NCI-H2227 (cell line): ENCODE measurements around the gene NDUFC2.
"Not testable (repeated sequence)": the region's sequence is repeated elsewhere in the genome, so short reads cannot be mapped to it uniquely, and the experiment has no call there.

ENCODE experiments used
- DNase-seq: peaks from one replicate; lab custom pipeline; 2025; ENCODE audit not compliant: unreplicated experiment; lab: John Stamatoyannopoulos, UW

Gene NDUFC2

GRCh38 chr11:78080084-78080817 is 589 bp upstream of the NDUFC2 start:
- no peak for DNase-seq

DNA sequence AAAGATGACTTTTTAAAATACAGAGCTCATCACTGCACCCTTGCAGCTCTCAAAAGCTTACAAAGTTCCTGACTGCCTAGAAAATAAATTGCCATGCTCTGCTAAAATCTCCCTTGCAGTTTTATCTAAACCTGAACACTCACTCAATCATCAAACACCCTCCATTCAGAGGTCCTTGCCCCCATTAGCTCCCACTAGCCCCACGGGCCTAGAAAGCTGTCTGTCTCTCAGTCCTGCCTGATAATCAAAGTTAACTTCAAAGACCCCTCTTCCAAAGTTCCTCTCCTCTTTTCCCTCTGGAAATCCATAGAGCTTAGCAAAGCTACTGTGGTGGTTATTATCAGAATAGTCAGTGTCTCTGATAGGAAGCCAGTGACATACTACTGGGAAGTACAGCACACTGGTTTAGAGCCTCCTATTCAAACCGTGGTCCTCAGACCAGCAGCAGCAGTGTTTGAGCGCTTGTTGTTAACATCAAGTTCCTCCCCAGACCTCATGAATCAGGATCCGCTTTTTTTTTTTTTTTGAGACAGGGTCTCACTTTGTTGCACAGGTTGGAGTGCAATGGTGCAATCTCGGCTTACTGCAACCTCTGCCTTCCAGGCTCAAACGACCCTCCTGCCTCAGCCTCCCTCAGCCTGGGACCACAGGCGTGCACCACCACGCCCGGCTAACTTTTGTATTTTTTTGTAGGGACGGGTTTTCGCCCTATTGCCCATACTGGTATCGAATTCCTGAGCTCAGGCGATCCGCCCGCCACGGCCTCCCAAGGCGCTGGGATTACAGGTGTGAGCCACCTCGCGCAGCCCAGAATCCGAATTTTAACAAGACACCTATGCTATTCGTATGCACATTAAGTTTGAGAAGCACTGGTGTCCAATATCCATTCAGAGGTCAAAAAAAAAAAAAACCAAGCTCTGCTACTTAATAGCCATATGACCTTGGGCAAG is 1.2 kb downstream of the NDUFC2 start:
- no peak for DNase-seq

- DNase-seq = not testable (repeated sequence)
Measured at GRCh38 chr11:78077592-78077991, 2.1 kb downstream of the NDUFC2 start.

DNA sequence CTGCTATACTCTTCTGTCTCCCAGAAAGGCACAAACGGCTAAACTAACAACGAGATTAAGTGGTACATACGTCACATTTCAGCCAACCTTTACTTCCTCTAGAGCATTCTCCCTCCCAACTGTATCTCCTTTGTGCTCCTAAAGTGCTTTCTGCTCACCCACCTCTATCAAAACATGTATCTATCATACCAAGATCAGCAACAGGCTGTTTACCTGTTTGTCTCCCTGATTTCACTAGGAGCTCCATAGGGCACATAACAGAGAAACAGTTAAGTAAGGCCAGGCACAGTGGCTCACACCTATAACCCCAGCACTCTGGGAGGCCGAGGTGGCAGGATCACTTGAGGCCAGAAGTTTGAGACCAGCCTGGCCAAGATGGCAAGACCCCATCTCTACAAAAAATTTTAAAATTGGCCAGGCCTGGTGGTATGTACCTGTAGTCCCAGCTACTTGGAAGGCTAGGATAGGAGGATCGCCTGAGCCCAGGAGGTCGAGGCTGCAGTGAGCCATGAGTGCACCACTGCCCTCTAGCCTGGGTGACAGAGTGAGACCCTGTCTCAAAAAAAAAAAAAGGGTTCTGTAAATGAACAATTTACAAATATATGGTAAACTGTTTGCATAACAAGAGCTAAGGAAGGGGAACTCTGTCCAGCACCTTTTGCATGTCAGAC is 2.8 kb downstream of the NDUFC2 start:
- DNase-seq = no peak

GRCh38 chr11:78074756-78075155 is 4.9 kb downstream of the NDUFC2 start:
- peak; percentile 73 for DNase-seq

DNA sequence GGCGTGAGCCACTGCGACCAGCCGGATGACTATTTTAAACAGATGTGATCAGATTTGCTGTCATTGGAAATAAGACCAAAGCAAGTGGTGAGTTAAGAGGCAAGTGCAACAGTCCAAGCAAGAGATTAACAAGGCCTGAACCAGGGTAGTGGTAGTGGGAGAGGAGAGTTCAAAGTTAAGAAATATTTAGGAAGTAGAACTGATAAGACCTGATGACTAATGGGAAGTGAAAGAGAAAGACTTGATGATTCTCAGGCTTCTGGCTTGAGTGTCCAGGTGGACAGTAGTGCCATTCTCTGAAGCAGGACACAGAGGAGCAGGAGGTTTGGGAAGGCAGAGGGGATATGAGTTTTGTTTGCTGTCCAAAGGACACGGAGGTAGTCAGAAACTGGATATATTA is 7.2 kb downstream of the NDUFC2 start:
- DNase-seq = no peak

DNA sequence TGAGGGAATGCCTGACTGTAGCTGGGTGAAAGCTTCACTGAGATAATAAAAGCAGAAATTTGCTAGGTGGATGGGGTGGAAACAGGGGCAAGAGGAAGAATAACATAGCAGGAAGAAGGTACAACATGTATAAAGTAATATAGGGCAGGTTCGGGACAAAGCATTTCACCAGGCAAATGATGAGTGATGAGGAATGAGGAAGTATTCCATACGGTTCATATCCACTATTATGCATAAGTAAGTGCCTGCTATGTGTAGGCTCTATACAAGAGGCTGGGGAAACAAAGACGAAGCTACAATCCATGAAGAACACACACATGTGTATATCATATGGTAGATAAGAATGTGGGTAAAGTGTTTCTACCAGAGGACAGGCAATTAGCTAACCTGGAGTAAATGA is 7.9 kb downstream of the NDUFC2 start:
- no peak for DNase-seq

DNA sequence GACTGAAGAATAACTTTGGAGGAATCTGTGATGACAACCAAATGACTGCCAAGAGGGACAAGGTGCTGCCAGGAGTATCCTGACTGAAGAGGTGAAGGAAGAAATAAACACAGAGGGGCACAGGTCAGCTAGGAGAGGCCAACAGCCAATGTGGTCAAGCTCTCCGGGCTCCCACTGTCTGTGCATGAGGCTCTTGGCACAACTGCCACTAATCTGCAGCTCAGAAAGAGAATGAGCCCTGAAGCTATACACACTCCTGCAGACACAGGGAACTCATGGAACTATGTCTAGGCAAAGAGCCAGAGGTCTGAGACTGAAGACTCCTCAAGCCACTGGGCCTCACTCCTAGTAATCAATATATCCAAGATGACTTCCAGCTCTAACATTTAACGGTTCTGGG is 9.0 kb downstream of the NDUFC2 start:
- DNase-seq = no peak

- peak; percentile 43 for DNase-seq
Measured at GRCh38 chr11:78069465-78069864, 10.2 kb downstream of the NDUFC2 start.

DNA sequence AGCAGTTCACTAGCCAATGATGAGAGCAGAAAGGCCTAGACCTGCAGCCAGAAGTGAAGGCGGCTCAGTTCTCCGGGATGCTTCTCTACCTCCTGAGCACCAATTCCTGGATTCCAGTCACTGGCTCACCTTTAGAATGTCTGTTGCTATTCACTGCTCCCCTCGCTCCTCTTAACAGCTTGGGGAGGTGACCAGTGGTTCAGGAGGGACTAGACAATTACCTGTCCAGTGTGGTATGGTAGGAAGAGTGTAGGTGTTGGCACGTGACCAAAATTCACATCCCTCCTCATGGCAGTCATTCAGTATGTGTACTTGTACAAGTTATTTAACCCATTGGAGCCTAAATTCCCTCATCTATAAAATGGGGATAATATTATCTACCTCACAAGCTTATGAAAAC is 12.0 kb downstream of the NDUFC2 start:
- no peak for DNase-seq

DNA sequence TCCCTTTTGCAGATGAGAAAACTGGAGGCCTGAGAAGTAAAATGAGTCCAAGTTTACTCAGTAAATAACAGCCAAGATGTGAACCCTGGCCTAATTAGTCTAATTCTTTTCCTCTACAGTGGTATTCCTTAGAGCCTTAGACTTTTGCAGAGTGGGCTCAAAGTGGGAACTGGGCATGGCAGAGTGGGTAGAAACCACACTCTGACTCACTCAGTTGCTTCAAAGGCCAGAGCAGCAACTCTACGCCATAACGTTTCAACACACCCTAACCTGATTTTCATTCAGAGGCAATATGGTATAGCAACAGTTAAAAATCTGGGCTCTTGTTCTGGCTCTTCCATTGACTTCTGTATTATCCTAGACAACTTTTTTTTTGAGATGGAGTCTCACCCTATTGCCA is 13.2 kb downstream of the NDUFC2 start:
- no peak for DNase-seq

GRCh38 chr11:78065203-78065602 is 14.5 kb downstream of the NDUFC2 start:
- no peak for DNase-seq

GRCh38 chr11:78063440-78064181 is 16.1 kb downstream of the NDUFC2 start, which contains the start of gene THRSP:
THRSP (plus strand) TSS chr11:78063861; CDS start chr11:78063882, 21 bp downstream.
- no peak for DNase-seq

GRCh38 chr11:78062671-78063070 is 17.0 kb downstream of the NDUFC2 start:
- no peak for DNase-seq

DNA sequence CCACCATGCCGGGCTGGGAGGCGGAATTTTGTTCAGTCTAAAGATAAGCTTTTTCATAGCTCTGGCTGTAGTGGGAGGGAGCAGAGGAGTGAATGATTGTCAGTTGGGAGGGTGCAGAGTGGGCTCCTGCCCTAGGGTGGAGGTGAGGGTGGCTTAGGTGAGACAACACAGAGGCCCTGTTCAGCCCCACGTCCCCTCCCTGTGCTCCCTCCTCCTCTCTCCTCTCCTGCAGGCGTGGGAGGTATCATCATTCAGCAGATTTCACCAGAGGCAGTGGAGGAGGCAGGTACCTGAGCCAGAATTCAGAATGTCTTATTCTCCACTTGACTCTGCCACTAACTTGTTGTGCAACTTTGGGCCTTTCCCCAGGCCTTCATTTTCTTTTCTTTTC is 17.7 kb downstream of the NDUFC2 start:
- no peak for DNase-seq

GRCh38 chr11:78061088-78061920 is 18.4 kb downstream of the NDUFC2 start:
- no peak for DNase-seq

GRCh38 chr11:78060533-78060932 is 19.1 kb downstream of the NDUFC2 start:
- no peak for DNase-seq

GRCh38 chr11:78059749-78060328 is 19.8 kb downstream of the NDUFC2 start:
- not testable (repeated sequence) for DNase-seq

DNA sequence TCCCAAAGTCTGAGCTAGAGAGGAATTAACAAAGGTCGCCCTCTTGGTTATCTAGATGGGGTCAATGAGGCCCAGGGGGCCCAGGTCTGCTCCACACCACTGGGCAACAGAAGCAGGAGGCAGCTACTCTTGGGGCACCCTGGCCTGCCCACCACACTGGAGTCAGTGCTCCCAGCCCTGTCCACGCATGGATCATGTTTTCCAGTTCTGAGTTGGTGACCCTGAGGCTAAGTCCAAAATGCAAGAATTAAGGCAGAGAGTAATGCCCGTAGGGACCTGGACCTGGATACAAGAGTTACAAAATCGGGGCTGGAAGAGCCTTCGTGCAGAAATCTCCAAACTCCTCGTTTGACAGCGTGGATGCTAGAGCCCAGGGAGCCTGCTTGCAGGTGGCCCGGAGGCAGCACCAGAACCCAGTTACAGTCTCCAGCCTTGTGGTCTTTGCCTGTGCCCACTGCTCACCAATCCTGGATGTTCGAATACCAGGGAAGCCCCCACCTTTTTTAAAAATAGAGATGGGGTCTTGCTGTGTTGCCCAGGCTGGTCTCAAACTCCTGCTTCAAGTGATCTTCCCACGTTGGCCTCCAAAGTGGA is 22.1 kb downstream of the NDUFC2 start:
- DNase-seq = no peak
